Measurements from ENCODE around the gene FHIT. TPM values are rescaled to one million over a fixed set of nuclear protein-coding genes. Genes with fewer than 3 reads are reported as not detected.

FHIT gene
- total RNA-seq, 2 experiments from 2014 or later, result 86.0 to 90.6 TPM

DNA sequence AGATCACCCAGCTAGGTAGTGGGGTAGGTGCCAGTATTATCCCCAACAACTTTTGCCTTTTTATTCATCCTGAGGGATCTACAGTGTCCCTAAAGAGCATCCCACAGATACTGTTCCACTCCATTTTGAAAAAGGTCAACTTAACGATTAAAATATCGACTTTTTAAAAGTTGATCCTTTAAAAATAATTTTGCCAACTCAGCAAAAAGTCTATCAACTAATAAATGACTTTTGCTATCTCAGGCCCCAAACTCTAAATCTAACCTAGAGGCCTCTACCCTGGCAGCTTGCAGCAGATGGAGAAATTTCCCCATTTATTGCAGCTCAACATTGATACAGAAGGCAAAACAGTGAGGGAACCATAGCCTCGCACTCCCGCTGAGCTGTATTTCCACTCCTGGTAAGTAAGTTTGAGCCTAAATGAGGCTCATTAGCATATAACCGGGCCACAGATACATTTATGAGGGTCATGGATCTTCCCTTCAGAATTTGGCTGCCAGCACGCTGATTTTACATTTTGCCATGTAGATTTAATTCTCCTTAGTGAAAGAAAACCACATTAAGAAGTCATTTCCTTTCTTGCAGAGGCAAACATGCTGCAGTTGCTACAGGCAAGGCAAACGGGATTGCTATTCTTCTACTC is 1497.3 kb downstream of the FHIT start:
- TF ChIP-seq, protein P1, sequence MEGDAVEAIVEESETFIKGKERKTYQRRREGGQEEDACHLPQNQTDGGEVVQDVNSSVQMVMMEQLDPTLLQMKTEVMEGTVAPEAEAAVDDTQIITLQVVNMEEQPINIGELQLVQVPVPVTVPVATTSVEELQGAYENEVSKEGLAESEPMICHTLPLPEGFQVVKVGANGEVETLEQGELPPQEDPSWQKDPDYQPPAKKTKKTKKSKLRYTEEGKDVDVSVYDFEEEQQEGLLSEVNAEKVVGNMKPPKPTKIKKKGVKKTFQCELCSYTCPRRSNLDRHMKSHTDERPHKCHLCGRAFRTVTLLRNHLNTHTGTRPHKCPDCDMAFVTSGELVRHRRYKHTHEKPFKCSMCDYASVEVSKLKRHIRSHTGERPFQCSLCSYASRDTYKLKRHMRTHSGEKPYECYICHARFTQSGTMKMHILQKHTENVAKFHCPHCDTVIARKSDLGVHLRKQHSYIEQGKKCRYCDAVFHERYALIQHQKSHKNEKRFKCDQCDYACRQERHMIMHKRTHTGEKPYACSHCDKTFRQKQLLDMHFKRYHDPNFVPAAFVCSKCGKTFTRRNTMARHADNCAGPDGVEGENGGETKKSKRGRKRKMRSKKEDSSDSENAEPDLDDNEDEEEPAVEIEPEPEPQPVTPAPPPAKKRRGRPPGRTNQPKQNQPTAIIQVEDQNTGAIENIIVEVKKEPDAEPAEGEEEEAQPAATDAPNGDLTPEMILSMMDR (IDR thresholded peaks at IDR 0.05), result no peak
- peak overlapping the region; percentile 63 for H3K4me3 Mint-ChIP-seq
- H3K36me3 Mint-ChIP-seq (ENCODE audit: low read depth), result peaks cover 45% of the 10 kb centered on the region
- no peak overlapping the region for H3K27ac ChIP-seq (ENCODE audit: low read depth in 1 of 2, low read length in 2 of 2)
- peaks cover 14% of the 10 kb centered on the region for H3K4me1 ChIP-seq (ENCODE audit: insufficient read depth, low read length)
- ATAC-seq (ENCODE audit: poor library complexity) (no peak), DNase-seq (no peak)
- no peaks in the 10 kb centered on the region for H3K9me3 ChIP-seq (ENCODE audit: control insufficient read depth in 1 of 2, insufficient read depth in 1 of 2, low read length in 2 of 2)
- H3K4me1 Mint-ChIP-seq (ENCODE audit: low read depth), result peaks cover 77% of the 10 kb centered on the region
- ChIA-PET POLR2A (interaction anchor here (0.8 to 1.6 kb wide), 2 partner anchors 19 to 87 kb away, joined by 3 read pairs; no protein-coding TSS in a partner anchor), CTCF (no interaction called here)
- H3K27ac Mint-ChIP-seq, result peak overlapping the region; percentile 14
- H3K4me3 ChIP-seq (ENCODE audit: low read length), result no peak overlapping the region
- no peaks in the 10 kb centered on the region for H3K9me3 Mint-ChIP-seq
- H3K36me3 ChIP-seq (ENCODE audit: insufficient read depth, low read length), result peaks cover 3% of the 10 kb centered on the region
- H3K27me3 ChIP-seq (ENCODE audit: control insufficient read depth in 1 of 2, insufficient read depth in 2 of 2, low read length in 2 of 2), result no peaks in the 10 kb centered on the region
- intact Hi-C loops (cut with DNase I, micrococcal nuclease), result no loop called here
- no peaks in the 10 kb centered on the region for H3K27me3 Mint-ChIP-seq

DNA sequence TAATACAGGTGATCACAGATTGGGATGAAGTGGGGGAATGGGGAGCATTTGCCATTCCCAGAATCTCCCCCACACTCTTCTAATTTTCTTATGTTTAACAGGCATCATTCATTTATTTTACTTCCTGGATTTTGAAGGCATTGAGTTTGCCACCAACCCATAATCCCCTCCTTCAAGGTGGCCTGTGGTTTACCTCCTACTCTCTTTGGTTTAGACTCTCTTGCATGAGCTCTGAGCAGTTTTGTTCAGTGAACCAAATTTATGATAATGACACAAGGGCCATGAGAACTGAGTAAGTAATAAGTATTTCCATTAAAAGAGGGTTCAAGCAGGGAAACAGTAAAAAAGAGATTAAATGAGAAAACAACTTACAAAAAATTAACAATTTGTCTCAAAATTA is 1498.3 kb downstream of the FHIT start:
- Histone ChIP-seq H3K36me3 (ENCODE audit: insufficient read depth, low read length) (peaks cover 7% of the 10 kb centered on the region), H3K9me3 (ENCODE audit: control insufficient read depth in 1 of 2, insufficient read depth in 1 of 2, low read length in 2 of 2) (no peaks in the 10 kb centered on the region), H3K4me3 (ENCODE audit: low read length) (no peak overlapping the region), H3K27ac (ENCODE audit: low read depth in 1 of 2, low read length in 2 of 2) (no peak overlapping the region), H3K4me1 (ENCODE audit: insufficient read depth, low read length) (peaks cover 14% of the 10 kb centered on the region), H3K27me3 (ENCODE audit: control insufficient read depth in 1 of 2, insufficient read depth in 2 of 2, low read length in 2 of 2) (no peaks in the 10 kb centered on the region)
- H3K4me1 Mint-ChIP-seq (ENCODE audit: low read depth), result peaks cover 69% of the 10 kb centered on the region
- no peaks in the 10 kb centered on the region for H3K27me3 Mint-ChIP-seq
- TF ChIP-seq, protein P1 (IDR thresholded peaks at IDR 0.05), result no peak
- no peak for ATAC-seq (ENCODE audit: poor library complexity)
- no peak for DNase-seq
- H3K36me3 Mint-ChIP-seq (ENCODE audit: low read depth), result peaks cover 55% of the 10 kb centered on the region
- no peak overlapping the region for H3K27ac Mint-ChIP-seq
- ChIA-PET POLR2A (interaction anchor here (0.8 to 1.6 kb wide), 2 partner anchors 20 to 88 kb away, joined by 3 read pairs; no protein-coding TSS in a partner anchor), CTCF (no interaction called here)
- intact Hi-C loops (cut with DNase I, micrococcal nuclease), result no loop called here
- no peaks in the 10 kb centered on the region for H3K9me3 Mint-ChIP-seq
- no peak overlapping the region for H3K4me3 Mint-ChIP-seq

GRCh38 chr3:59751606-59752005 is 1499.6 kb downstream of the FHIT start:
- Mint-ChIP-seq H3K27me3 (no peaks in the 10 kb centered on the region), H3K4me3 (no peak overlapping the region), H3K36me3 (ENCODE audit: low read depth) (peaks cover 68% of the 10 kb centered on the region), H3K4me1 (ENCODE audit: low read depth) (peaks cover 56% of the 10 kb centered on the region), H3K9me3 (peaks cover 3% of the 10 kb centered on the region), H3K27ac (peak overlapping the region; percentile 32)
- intact Hi-C loops (cut with DNase I, micrococcal nuclease), result no loop called here
- CTCF ChIA-PET, result no interaction called here
- POLR2A ChIA-PET, result no interaction called here
- Histone ChIP-seq H3K9me3 (ENCODE audit: control insufficient read depth in 1 of 2, insufficient read depth in 1 of 2, low read length in 2 of 2) (no peaks in the 10 kb centered on the region), H3K4me3 (ENCODE audit: low read length) (no peak overlapping the region), H3K27me3 (ENCODE audit: control insufficient read depth in 1 of 2, insufficient read depth in 2 of 2, low read length in 2 of 2) (no peaks in the 10 kb centered on the region), H3K36me3 (ENCODE audit: insufficient read depth, low read length) (peaks cover 10% of the 10 kb centered on the region), H3K4me1 (ENCODE audit: insufficient read depth, low read length) (peaks cover 14% of the 10 kb centered on the region), H3K27ac (ENCODE audit: low read depth in 1 of 2, low read length in 2 of 2) (no peak overlapping the region)
- TF ChIP-seq, protein P1 (IDR thresholded peaks at IDR 0.05), result no peak
- DNase-seq (no peak), ATAC-seq (ENCODE audit: poor library complexity) (no peak)

Measured in CD4-positive, alpha-beta T cell (primary cell).